Activated gamma-delta T cell treated with Interleukin-2 at 50 U/mL for 16 hours (primary cell): ENCODE results near the gene ZNF660.
A peak's percentile ranks its signal among the peaks of the same experiment; 100 is the strongest.

ENCODE experiments used
- DNase-seq: peaks from one replicate; pipeline ENCODE4 v3.0.0-alpha.2; 2020

ZNF660 gene

DNA sequence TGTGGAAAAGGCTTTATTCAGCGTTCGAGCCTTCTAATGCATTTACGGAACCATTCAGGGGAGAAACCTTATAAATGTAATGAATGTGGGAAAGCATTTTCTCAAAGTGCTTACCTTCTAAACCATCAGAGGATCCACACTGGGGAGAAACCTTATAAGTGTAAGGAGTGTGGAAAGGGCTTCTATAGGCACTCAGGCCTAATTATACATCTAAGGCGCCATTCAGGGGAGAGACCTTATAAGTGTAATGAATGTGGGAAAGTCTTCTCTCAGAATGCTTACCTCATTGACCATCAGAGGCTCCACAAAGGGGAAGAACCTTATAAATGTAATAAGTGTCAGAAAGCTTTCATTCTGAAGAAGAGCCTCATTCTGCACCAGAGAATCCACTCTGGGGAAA is 57.6 kb downstream of the ZNF660 start:
- no peak for DNase-seq

DNA sequence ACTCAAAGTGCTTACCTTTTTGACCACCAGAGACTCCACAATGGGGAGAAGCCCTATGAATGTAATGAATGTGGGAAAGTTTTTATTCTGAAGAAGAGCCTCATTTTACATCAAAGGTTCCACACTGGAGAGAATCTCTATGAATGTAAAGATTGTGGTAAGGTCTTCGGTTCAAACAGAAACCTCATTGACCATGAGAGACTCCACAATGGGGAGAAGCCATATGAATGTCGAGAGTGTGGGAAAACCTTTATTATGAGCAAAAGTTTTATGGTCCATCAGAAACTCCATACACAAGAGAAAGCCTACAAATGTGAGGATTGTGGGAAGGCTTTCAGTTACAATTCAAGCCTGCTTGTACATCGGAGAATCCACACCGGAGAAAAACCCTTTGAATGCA is 58.3 kb downstream of the ZNF660 start:
- DNase-seq, result no peak

DNA sequence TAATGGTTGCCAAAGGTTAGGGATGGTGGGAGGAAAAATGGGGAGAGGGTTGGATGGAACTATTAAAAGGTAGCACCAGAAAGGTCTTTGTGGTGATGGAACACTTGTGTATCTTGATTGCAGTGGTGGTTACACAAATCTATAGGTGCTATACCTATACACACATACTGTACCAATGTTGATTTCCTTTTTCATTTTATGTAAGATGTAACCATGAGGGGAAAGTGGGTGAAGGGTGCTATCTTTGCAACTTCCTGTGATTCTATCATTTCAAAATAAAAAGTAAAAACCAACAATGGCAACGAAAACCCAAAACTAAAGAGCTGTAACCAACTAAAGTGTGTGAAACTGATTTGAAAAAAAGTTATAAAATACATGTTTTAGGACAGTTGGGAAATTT is 63.0 kb downstream of the ZNF660 start:
- no peak for DNase-seq

DNA sequence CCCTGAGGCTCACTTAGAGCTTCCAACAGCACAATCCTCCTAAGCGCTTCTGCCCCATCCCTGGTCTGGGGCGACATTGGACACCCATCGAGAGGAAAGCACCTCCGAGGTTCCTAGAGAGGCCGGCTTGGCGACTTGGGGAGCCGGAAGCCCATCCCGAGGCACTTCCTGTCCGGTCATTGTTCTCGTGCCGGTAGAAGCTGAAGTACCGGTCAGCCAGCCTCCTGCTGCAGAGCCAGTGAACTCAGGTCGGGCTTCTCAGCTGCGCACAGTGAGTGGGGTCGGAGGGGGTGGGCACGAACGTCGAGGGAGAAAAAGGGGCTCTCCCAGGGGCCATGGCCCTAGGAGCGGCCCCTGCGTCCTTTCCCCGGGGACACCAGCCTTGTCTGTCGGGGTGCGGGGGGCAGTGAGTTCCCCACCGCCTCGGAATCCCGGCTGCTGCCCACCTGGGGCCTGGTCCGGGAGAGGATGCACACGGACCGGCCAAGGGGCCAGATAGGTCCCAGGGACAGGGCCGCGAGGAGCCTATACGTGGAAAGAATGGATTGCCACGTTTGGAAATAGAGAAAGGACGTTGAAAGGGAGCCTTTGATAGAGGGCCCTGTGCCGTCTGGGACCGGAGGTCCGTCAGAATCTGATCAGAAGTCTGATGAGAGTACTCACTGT is 63.9 kb downstream of the ZNF660 start, which contains the start of gene ZNF35:
ZNF35 (plus strand) TSS at position 169 of the 666 bp plus-strand sequence. CDS start 2,336 bp downstream, outside the sequence.
- DNase-seq, result peak; percentile 29
